DMS114 treated with DMSO at 0.1 percent for 48 hours (cell line): Measurements from ENCODE around the gene NUDT6.
"Not testable (repeated sequence)": the region's sequence is repeated elsewhere in the genome, so short reads cannot be mapped to it uniquely, and the experiment has no call there.

ENCODE experiments used
- DNase-seq: peaks from one replicate; lab custom pipeline; 2025; ENCODE audit not compliant: unreplicated experiment; lab: John Stamatoyannopoulos, UW

The NUDT6 gene

GRCh38 chr4:122879001-122879400 is 43.4 kb downstream of the NUDT6 start:
- DNase-seq: no peak

GRCh38 chr4:122876456-122876855 is 45.9 kb downstream of the NUDT6 start:
- no peak for DNase-seq

GRCh38 chr4:122875949-122876348 is 46.4 kb downstream of the NUDT6 start:
- no peak for DNase-seq

GRCh38 chr4:122873821-122874593 is 48.4 kb downstream of the NUDT6 start:
- no peak for DNase-seq

- DNase-seq: no peak
Observed at GRCh38 chr4:122873146-122873545, 49.3 kb downstream of the NUDT6 start.

GRCh38 chr4:122868235-122868634 is 54.2 kb downstream of the NUDT6 start:
- DNase-seq: not testable (repeated sequence)

GRCh38 chr4:122865425-122865824 is 57.0 kb downstream of the NUDT6 start:
- no peak for DNase-seq

- DNase-seq: no peak
Observed at GRCh38 chr4:122863639-122864038, 58.8 kb downstream of the NUDT6 start.

GRCh38 chr4:122861172-122861943 is 61.0 kb downstream of the NUDT6 start:
- DNase-seq: no peak

- DNase-seq: no peak
Observed at GRCh38 chr4:122858705-122859104, 63.7 kb downstream of the NUDT6 start.

- no peak for DNase-seq
Observed at GRCh38 chr4:122857160-122857559, 65.2 kb downstream of the NUDT6 start.

- DNase-seq: no peak
Observed at GRCh38 chr4:122855353-122855890, 67.0 kb downstream of the NUDT6 start.

- DNase-seq: no peak
Observed at GRCh38 chr4:122854447-122855352, 67.7 kb downstream of the NUDT6 start.

GRCh38 chr4:122851568-122851967 is 70.8 kb downstream of the NUDT6 start:
- no peak for DNase-seq

GRCh38 chr4:122849789-122850188 is 72.6 kb downstream of the NUDT6 start:
- not testable (repeated sequence) for DNase-seq

- DNase-seq: no peak
Observed at GRCh38 chr4:122847931-122848330, 74.5 kb downstream of the NUDT6 start.

GRCh38 chr4:122845760-122846159 is 76.6 kb downstream of the NUDT6 start:
- no peak for DNase-seq

- no peak for DNase-seq
Observed at GRCh38 chr4:122845066-122845465, 77.3 kb downstream of the NUDT6 start.

GRCh38 chr4:122844391-122844790 is 78.0 kb downstream of the NUDT6 start:
- DNase-seq: not testable (repeated sequence)

GRCh38 chr4:122842984-122843531 is 79.3 kb downstream of the NUDT6 start:
- no peak for DNase-seq
